GM23338 (cell line): ENCODE measurements around the gene SPIRE1. TPM values are rescaled to one million over a fixed set of nuclear protein-coding genes. Genes with fewer than 3 reads are reported as not detected.

Source experiments
- ATAC-seq: fragments of 200-7000 bp; cut with Tn5 transposase; 3 replicates; pipeline ENCODE4 v1.9.1; 2020
- DNase-seq: peaks from one replicate; pipeline ENCODE4 v3.0.0-alpha.2; 2015; ENCODE audit warnings: low spot score
- H2AFZ ChIP-seq: fragments of 200-600 bp; sonication (generic); 2 replicates; pipeline ENCODE4 v1.8.0; 2016; ENCODE audit warnings: antibody characterized with exemption, mild to moderate bottlenecking, moderate library complexity
- H3F3A ChIP-seq: fragments of 200-600 bp; sonication (generic); replicated peaks from 2 replicates; pipeline ENCODE4 v1.8.0; 2017; ENCODE audit warnings: antibody characterized with exemption, mixed run types, low read depth
- H3K27ac ChIP-seq: fragments of 200-600 bp; sonication (generic); 2 replicates; pipeline ENCODE4 v1.6.1; 2016; ENCODE audit warnings: low read depth
- H3K27me3 ChIP-seq: fragments of 200-600 bp; sonication (generic); 2 replicates; pipeline ENCODE4 v1.8.0; 2016; ENCODE audit warnings: mild to moderate bottlenecking, mixed run types, moderate library complexity; ENCODE audit not compliant: insufficient read depth
- H3K36me3 ChIP-seq: fragments of 200-600 bp; sonication (generic); 2 replicates; pipeline ENCODE4 v1.8.0; 2016; ENCODE audit warnings: mild to moderate bottlenecking; ENCODE audit not compliant: insufficient read depth
- H3K4me1 ChIP-seq: fragments of 200-600 bp; sonication (generic); 2 replicates; pipeline ENCODE4 v1.8.0; 2016; ENCODE audit warnings: mild to moderate bottlenecking, moderate library complexity; ENCODE audit not compliant: insufficient read depth
- H3K4me2 ChIP-seq: fragments of 200-600 bp; sonication (generic); 2 replicates; pipeline ENCODE4 v1.7.1; 2017; ENCODE audit warnings: mixed run types
- H3K4me3 ChIP-seq: fragments of 200-600 bp; sonication (generic); 2 replicates; pipeline ENCODE4 v1.6.1; 2016; ENCODE audit warnings: mixed run types
- H3K79me2 ChIP-seq: fragments of 200-600 bp; sonication (generic); replicated peaks from 2 replicates; pipeline ENCODE4 v1.8.0; 2017; ENCODE audit warnings: mild to moderate bottlenecking; ENCODE audit not compliant: insufficient read depth
- H3K9me2 ChIP-seq: fragments of 200-600 bp; sonication (generic); 2 replicates; pipeline ENCODE4 v1.8.0; 2017; ENCODE audit not compliant: insufficient read depth
- H4K20me1 ChIP-seq: fragments of 200-600 bp; sonication (generic); replicated peaks from 2 replicates; pipeline ENCODE4 v1.8.0; 2017; ENCODE audit warnings: mild to moderate bottlenecking; ENCODE audit not compliant: insufficient read depth
- H3K27ac Mint-ChIP-seq: 2 replicates; pipeline ENCODE4 v1.8.0; 2020; ENCODE audit warnings: inconsistent platforms, mild to moderate bottlenecking, moderate library complexity, mixed read lengths
- H3K27me3 Mint-ChIP-seq: 3 replicates; pipeline ENCODE4 v1.8.0; 2022; ENCODE audit warnings: low read depth, mild to moderate bottlenecking, moderate library complexity, mixed read lengths, inconsistent platforms; ENCODE audit not compliant: insufficient read depth, poor library complexity
- H3K36me3 Mint-ChIP-seq: 3 replicates; pipeline ENCODE4 v1.8.0; 2021; ENCODE audit warnings: low read depth, mild to moderate bottlenecking, inconsistent platforms, moderate library complexity, mixed read lengths
- H3K4me1 Mint-ChIP-seq: 3 replicates; pipeline ENCODE4 v1.8.0; 2020; ENCODE audit warnings: mild to moderate bottlenecking, inconsistent platforms, mixed read lengths
- H3K4me3 Mint-ChIP-seq: 3 replicates; pipeline ENCODE4 v1.8.0; 2021; ENCODE audit warnings: moderate library complexity, mild to moderate bottlenecking, inconsistent platforms, mixed read lengths
- H3K9me3 Mint-ChIP-seq: 3 replicates; pipeline ENCODE4 v1.8.0; 2020; ENCODE audit warnings: moderate library complexity, mild to moderate bottlenecking, inconsistent platforms, mixed read lengths
- CREB1 ChIP-seq: fragments of 250-450 bp; sonication (Bioruptor Pico); IDR thresholded peaks from 2 replicates; pipeline ENCODE4 v1.5.0; 2020; ENCODE audit warnings: low read depth, mild to moderate bottlenecking, moderate library complexity
- CTCF ChIP-seq, 2 experiments: fragments of 200-600 bp in 1 of 2; sonication (generic) in 1 of 2; conservative IDR thresholded peaks; 2 replicates each; pipeline versions ENCODE4 v1.5.1 to v1.6.1; 2016 to 2017; ENCODE audit warnings: antibody characterized with exemption in 2 of 2, low read depth in 2 of 2, mild to moderate bottlenecking in 2 of 2, moderate library complexity in 1 of 2
- ETS1 ChIP-seq: IDR thresholded peaks from 2 replicates; pipeline ENCODE4 v1.6.1; 2016; ENCODE audit warnings: antibody characterized with exemption
- EZH2 ChIP-seq: fragments of 200-600 bp; sonication (generic); IDR thresholded peaks from one replicate; pipeline ENCODE4 v1.8.0; 2017; ENCODE audit warnings: antibody characterized with exemption, mild to moderate bottlenecking, low read depth; ENCODE audit not compliant: unreplicated experiment
- EZH2phosphoT487 ChIP-seq: fragments of 200-600 bp; sonication (generic); IDR thresholded peaks from one replicate; pipeline ENCODE4 v1.8.1; 2018; ENCODE audit warnings: antibody characterized with exemption; ENCODE audit not compliant: unreplicated experiment
- JUNB ChIP-seq: IDR thresholded peaks from one replicate; pipeline ENCODE4 v1.6.1; 2016; ENCODE audit warnings: antibody characterized with exemption; ENCODE audit not compliant: unreplicated experiment
- NANOG ChIP-seq: IDR thresholded peaks from 2 replicates; pipeline ENCODE4 v1.6.1; 2016; ENCODE audit warnings: antibody characterized with exemption, borderline replicate concordance
- POLR2AphosphoS5 ChIP-seq: IDR thresholded peaks from 2 replicates; pipeline ENCODE4 v1.6.1; 2016; ENCODE audit warnings: antibody characterized with exemption, low read depth
- REST ChIP-seq: IDR thresholded peaks from one replicate; pipeline ENCODE4 v1.6.1; 2018; ENCODE audit warnings: antibody characterized with exemption; ENCODE audit not compliant: unreplicated experiment
- STAT1 ChIP-seq: IDR thresholded peaks from one replicate; pipeline ENCODE4 v1.6.1; 2016; ENCODE audit warnings: antibody characterized with exemption; ENCODE audit not compliant: unreplicated experiment
- ZNF114 ChIP-seq: fragments of 250-450 bp; sonication (Bioruptor Pico); IDR thresholded peaks from 2 replicates; pipeline ENCODE4 v1.5.0; 2020; ENCODE audit warnings: mild to moderate bottlenecking, moderate library complexity
- ZNF331 ChIP-seq: fragments of 250-450 bp; sonication (Bioruptor Pico); IDR thresholded peaks from 2 replicates; pipeline ENCODE4 v1.5.0; 2020; ENCODE audit warnings: low read depth, mild to moderate bottlenecking, moderate library complexity
- ZNF462 ChIP-seq: fragments of 250-450 bp; sonication (Bioruptor Pico); IDR thresholded peaks from 2 replicates; pipeline ENCODE4 v1.5.0; 2020; ENCODE audit warnings: mild to moderate bottlenecking, moderate library complexity
- polyA plus RNA-seq: library from polyadenylated mRNA; unstranded; fragments of >200 nt; fragmentation: Nextera tagmentation; extraction: Ambion mirVana; gene quantifications from 2 replicates; pipeline ENCODE4 v1.2.1, GENCODE V29; 2016
- total RNA-seq: library from RNA; depleted of rRNA; stranded (reverse); fragments of >200 nt; shearing (Covaris generic); gene quantifications from 2 replicates; pipeline ENCODE4 v1.2.3, GENCODE V29; 2014

The SPIRE1 gene
- total and polyA plus RNA-seq, 2 experiments from 2014 or later, result 2.9 to 15.5 TPM

DNA sequence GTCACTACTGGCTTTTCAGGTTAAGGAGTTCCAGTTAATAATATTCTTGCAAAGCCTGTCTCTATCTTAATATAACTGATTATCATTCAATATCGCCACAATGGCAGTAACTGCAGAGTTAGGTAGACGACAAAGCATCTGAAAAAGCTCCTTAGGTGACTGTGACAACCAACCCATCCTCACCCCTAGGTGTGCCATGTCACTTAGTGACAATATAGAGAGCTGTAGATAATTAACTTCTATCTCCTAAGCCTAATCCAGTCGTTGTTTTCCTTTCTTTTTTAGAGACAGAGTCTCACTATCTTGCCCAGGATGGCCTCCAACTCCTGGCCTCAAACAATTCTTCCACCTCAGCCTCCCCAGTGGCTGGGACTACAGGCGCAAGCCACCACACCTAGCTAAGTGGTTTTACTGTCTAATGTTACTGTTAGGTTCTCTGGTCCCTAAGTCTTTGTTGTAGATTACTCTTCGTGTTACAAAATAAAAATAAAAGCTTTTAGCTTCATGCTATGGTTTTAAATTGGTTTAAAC lies 65.2 kb downstream of the SPIRE1 start (continued):
- no peak for TF ChIP-seq STAT1

DNA sequence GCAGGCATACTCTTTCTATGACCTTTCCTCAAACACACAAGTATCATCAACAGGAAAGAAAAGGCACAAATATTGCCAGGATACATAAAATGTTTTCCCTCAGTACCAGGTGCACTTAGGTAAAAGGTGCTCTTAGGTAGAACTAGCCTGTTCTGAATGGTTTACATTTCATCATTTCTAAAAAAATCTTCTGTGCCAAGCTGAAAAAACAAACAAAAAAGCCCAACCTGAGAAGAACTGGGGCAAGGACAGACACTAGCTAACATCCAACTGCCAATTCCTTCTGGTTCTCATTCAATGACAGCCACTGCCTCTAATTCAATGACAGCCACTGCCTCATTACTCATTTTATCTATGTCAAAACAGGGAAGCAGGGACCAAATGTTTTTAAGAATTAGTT lies 68.5 kb downstream of the SPIRE1 start:
- Histone ChIP-seq H3K9me2 (no peaks in the 10 kb centered on the region), H3K36me3 (no peaks in the 10 kb centered on the region), H3K4me2 (no peak overlapping the region), H3K4me3 (no peak overlapping the region), H3K4me1 (no peaks in the 10 kb centered on the region), H3K79me2 (0 out of 2 replicates have a peak, but pooled peaks cover 3% of the 10 kb centered on the region), H4K20me1 (no peaks in the 10 kb centered on the region; the same call in 1 of the 2 replicates), H3F3A (no peaks in the 10 kb centered on the region), H3K27ac (no peak overlapping the region), H3K27me3 (no peaks in the 10 kb centered on the region), H2AFZ (no peak overlapping the region)
- H3K4me3 Mint-ChIP-seq, result no peak overlapping the region
- H3K27me3 Mint-ChIP-seq, result no peaks in the 10 kb centered on the region
- no peaks in the 10 kb centered on the region for H3K9me3 Mint-ChIP-seq
- DNase-seq, result no peak
- H3K36me3 Mint-ChIP-seq, result no peaks in the 10 kb centered on the region
- H3K27ac Mint-ChIP-seq, result no peak overlapping the region
- TF ChIP-seq ZNF462 (CRISPR knock-in tag), result no peak
- TF ChIP-seq CREB1 (CRISPR knock-in tag), result no peak
- no peak for TF ChIP-seq REST
- no peak for TF ChIP-seq ZNF331 (CRISPR knock-in tag)
- TF ChIP-seq POLR2AphosphoS5, result no peak
- TF ChIP-seq NANOG, result no peak
- no peak for TF ChIP-seq STAT1
- no peak for TF ChIP-seq CTCF (conservative IDR thresholded peaks at IDR 0.05; ENCODE audit: low read depth in 2 of 2)
- TF ChIP-seq ETS1, result no peak
- no peak for TF ChIP-seq ZNF114 (CRISPR knock-in tag)
- TF ChIP-seq EZH2, result no peak
- TF ChIP-seq JUNB, result no peak
- TF ChIP-seq EZH2phosphoT487, result no peak
- ATAC-seq, result no peak
- H3K4me1 Mint-ChIP-seq, result peaks cover 3% of the 10 kb centered on the region; the same call in 2 of the 3 replicates
